Measurements from ENCODE around the gene UNC93A.
"Not testable (repeated sequence)": the region's sequence is repeated elsewhere in the genome, so short reads cannot be mapped to it uniquely, and the experiment has no call there.

UNC93A gene

GRCh38 chr6:167341665-167342655 is 50.8 kb downstream of the UNC93A start:
- no peak for DNase-seq (ENCODE audit: low read depth)

- no peak for DNase-seq (ENCODE audit: low read depth)
Observed at GRCh38 chr6:167342879-167343610, 51.9 kb downstream of the UNC93A start.

- DNase-seq (ENCODE audit: low read depth), result no peak
Observed at GRCh38 chr6:167345348-167345747, 54.2 kb downstream of the UNC93A start.

- no peak for DNase-seq (ENCODE audit: low read depth)
Observed at GRCh38 chr6:167345960-167346359, 54.8 kb downstream of the UNC93A start.

GRCh38 chr6:167347226-167347625 is 56.1 kb downstream of the UNC93A start:
- no peak for DNase-seq (ENCODE audit: low read depth)

- DNase-seq (ENCODE audit: low read depth), result no peak
Observed at GRCh38 chr6:167349631-167350274, 58.6 kb downstream of the UNC93A start.

- no peak for DNase-seq (ENCODE audit: low read depth)
Observed at GRCh38 chr6:167350275-167350696, 59.2 kb downstream of the UNC93A start.

- DNase-seq (ENCODE audit: low read depth), result peak; percentile 60
Observed at GRCh38 chr6:167350731-167351655, 59.9 kb downstream of the UNC93A start.

GRCh38 chr6:167351656-167352345 is 60.7 kb downstream of the UNC93A start:
- no peak for DNase-seq (ENCODE audit: low read depth)

- no peak for DNase-seq (ENCODE audit: low read depth)
Observed at GRCh38 chr6:167356874-167357273, 65.8 kb downstream of the UNC93A start.

- not testable (repeated sequence) for DNase-seq (ENCODE audit: low read depth)
Observed at GRCh38 chr6:167358394-167358793, 67.3 kb downstream of the UNC93A start.

- not testable (repeated sequence) for DNase-seq (ENCODE audit: low read depth)
Observed at GRCh38 chr6:167361170-167361569, 70.1 kb downstream of the UNC93A start.

All from T-helper 22 cell (primary cell).